Adipose tissue (tissue), 3 donors: ENCODE measurements around the gene OLFML2B. TPM values are rescaled to one million over a fixed set of nuclear protein-coding genes. Genes with fewer than 3 reads are reported as not detected.

ENCODE experiments used
- H3K27ac ChIP-seq: one replicate; pipeline ENCODE4 v1.5.1; 2013; ENCODE audit warnings: low read depth, low read length
- WGBS, 3 donors: extraction: QIAGEN DNeasy Blood & Tissue Kit; methylation state at CpG; one replicate each; pipeline ENCODE4 v1.1.7; 2013; 5-methylcytosine and 5-hydroxymethylcytosine counted together
- polyA plus RNA-seq, 3 donors: library from polyadenylated mRNA; stranded (reverse); fragments of 200-250 nt; gene quantifications; one replicate each; pipeline ENCODE4 v1.2.3, GENCODE V29; 2013
- donor health status: healthy with polysubstance abuse.
- donor health status: Bipolar disorder and iron deficiency.
- donor health status: healthy.

Gene OLFML2B
- polyA plus RNA-seq, 3 donors = 1.6 to 11.5 (median 6.6) TPM

- H3K27ac ChIP-seq = no peak overlapping the region
- 76 to 82% (median 76%) methylated on average over 2 of the region's 2 CpGs for WGBS, 3 donors
Observed at GRCh38 chr1:162014202-162014601, 9.5 kb downstream of the OLFML2B start.

GRCh38 chr1:162013289-162013688 lies 10.4 kb downstream of the OLFML2B start:
- H3K27ac ChIP-seq = no peak overlapping the region

GRCh38 chr1:162011337-162012012 lies 12.2 kb downstream of the OLFML2B start:
- H3K27ac ChIP-seq = no peak overlapping the region

GRCh38 chr1:162010175-162010506 lies 13.5 kb downstream of the OLFML2B start:
- WGBS, 3 donors = 50 to 89% (median 80%) methylated on average over 3 of the region's 3 CpGs
- no peak overlapping the region for H3K27ac ChIP-seq

More at GRCh38 chr1:162011337-162012012, 12.2 kb downstream of the OLFML2B start:
- WGBS, 3 donors = 77 to 83% (median 79%) methylated on average over 9 of the region's 9 CpGs

- WGBS, 3 donors = 48 to 76% (median 64%) methylated on average over 9 of the region's 9 CpGs
Observed at GRCh38 chr1:162009501-162010174, 14.0 kb downstream of the OLFML2B start.

GRCh38 chr1:162008799-162009198 lies 14.9 kb downstream of the OLFML2B start:
- no peak overlapping the region for H3K27ac ChIP-seq
- WGBS, 3 donors = 75 to 91% (median 88%) methylated on average over 5 of the region's 5 CpGs

More at GRCh38 chr1:162009501-162010174, 14.0 kb downstream of the OLFML2B start:
- H3K27ac ChIP-seq = no peak overlapping the region

GRCh38 chr1:162007466-162007865 lies 16.2 kb downstream of the OLFML2B start:
- H3K27ac ChIP-seq = no peak overlapping the region
- WGBS, 3 donors = 84 to 100% (median 88%) methylated on average over 3 of the region's 3 CpGs

GRCh38 chr1:162006081-162006480 lies 17.6 kb downstream of the OLFML2B start:
- 82 to 87% (median 84%) methylated on average over 6 of the region's 6 CpGs for WGBS, 3 donors
- no peak overlapping the region for H3K27ac ChIP-seq

- no peak overlapping the region for H3K27ac ChIP-seq
- WGBS, 3 donors = 64 to 88% (median 78%) methylated on average over 3 of the region's 3 CpGs
Observed at GRCh38 chr1:162004441-162004950, 19.2 kb downstream of the OLFML2B start.

- WGBS, 3 donors = 34 to 55% (median 40%) methylated on average over 5 of the region's 5 CpGs
- no peak overlapping the region for H3K27ac ChIP-seq
Observed at GRCh38 chr1:162003830-162004215, 19.8 kb downstream of the OLFML2B start.

- H3K27ac ChIP-seq = no peak overlapping the region
- WGBS, 3 donors = 38 to 72% (median 42%) methylated on average over 15 of the region's 15 CpGs
Observed at GRCh38 chr1:162003061-162003829, 20.4 kb downstream of the OLFML2B start.

- H3K27ac ChIP-seq = no peak overlapping the region
- WGBS, 3 donors = 94 to 97% (median 95%) methylated on average over 11 of the region's 11 CpGs
Observed at GRCh38 chr1:162000053-162000420, 23.6 kb downstream of the OLFML2B start.

GRCh38 chr1:161999301-162000052 lies 24.2 kb downstream of the OLFML2B start:
- no peak overlapping the region for H3K27ac ChIP-seq
- 59 to 80% (median 62%) methylated on average over 8 of the region's 8 CpGs for WGBS, 3 donors

GRCh38 chr1:161998811-161999210 lies 24.9 kb downstream of the OLFML2B start:
- H3K27ac ChIP-seq = no peak overlapping the region
- 87 to 95% (median 95%) methylated on average over 5 of the region's 5 CpGs for WGBS, 3 donors

GRCh38 chr1:161997152-161997551 lies 26.5 kb downstream of the OLFML2B start:
- 86 to 89% (median 86%) methylated on average over 1 of the region's 1 CpG for WGBS, 3 donors
- H3K27ac ChIP-seq = no peak overlapping the region

- 64 to 71% (median 69%) methylated on average over 9 of the region's 9 CpGs for WGBS, 3 donors
- H3K27ac ChIP-seq = no peak overlapping the region
Observed at GRCh38 chr1:161994175-161994668, 29.4 kb downstream of the OLFML2B start.

GRCh38 chr1:161993576-161993975 lies 30.1 kb downstream of the OLFML2B start:
- no peak overlapping the region for H3K27ac ChIP-seq
- WGBS, 3 donors = 83 to 88% (median 88%) methylated on average over 11 of the region's 11 CpGs

- H3K27ac ChIP-seq = no peak overlapping the region
- WGBS, 3 donors = 66 to 79% (median 72%) methylated on average over 5 of the region's 5 CpGs
Observed at GRCh38 chr1:161989786-161990185, 33.9 kb downstream of the OLFML2B start.
